K562 (cell line): ENCODE data around the gene UBE2J2. TPM values are rescaled to one million over a fixed set of nuclear protein-coding genes. Genes with fewer than 3 reads are reported as not detected.

Source experiments
- COPS2 ChIP-seq: fragments of 450-650 bp; conservative IDR thresholded peaks from 2 replicates; pipeline ENCODE4 v1.6.1; 2016; ENCODE audit warnings: mild to moderate bottlenecking, moderate library complexity
- CTBP1 ChIP-seq: fragments of 450-650 bp; IDR thresholded peaks from 2 replicates; pipeline ENCODE4 v1.6.1; 2016; ENCODE audit warnings: borderline replicate concordance
- HDGF ChIP-seq: fragments of 450-650 bp; IDR thresholded peaks from 2 replicates; pipeline ENCODE4 v1.6.1; 2016
- HINFP ChIP-seq: fragments of 450-650 bp; conservative IDR thresholded peaks from 2 replicates; pipeline ENCODE4 v1.6.1; 2016; ENCODE audit warnings: missing genetic modification characterization, low read depth, mild to moderate bottlenecking, control low read depth, missing compliant biosample characterization
- JUNB ChIP-seq: fragments of 450-650 bp; formaldehyde crosslinking; conservative IDR thresholded peaks from 2 replicates; pipeline ENCODE4 v1.4.0; 2020; ENCODE audit warnings: mild to moderate bottlenecking
- PURB ChIP-seq: sonication (generic); formaldehyde crosslinking; IDR thresholded peaks from 2 replicates; pipeline ENCODE4 v1.9.0; 2021; ENCODE audit warnings: low read depth, mild to moderate bottlenecking, missing genetic modification reagents
- REST ChIP-seq, 2 experiments: fragments of 450-650 bp; formaldehyde crosslinking in 1 of 2; IDR thresholded peaks; 2 replicates each; pipeline versions ENCODE4 v1.4.0 to v1.6.1; 2014 to 2020; ENCODE audit warnings: mild to moderate bottlenecking in 2 of 2, borderline replicate concordance in 1 of 2, low read depth in 1 of 2
- SAP30 ChIP-seq: fragments of 200-600 bp; sonication (generic); IDR thresholded peaks from 2 replicates; pipeline ENCODE4 v1.6.1; 2012; ENCODE audit warnings: borderline replicate concordance, low read depth, mild to moderate bottlenecking, moderate library complexity, low read length, control low read depth, inconsistent platforms; ENCODE audit not compliant: insufficient read depth, poor library complexity, severe bottlenecking
- SMAD3 ChIP-seq: fragments of 450-650 bp; formaldehyde crosslinking; conservative IDR thresholded peaks from 2 replicates; pipeline ENCODE4 v1.4.0; 2020; ENCODE audit warnings: mild to moderate bottlenecking
- SMARCA5 ChIP-seq: fragments of 450-650 bp; IDR thresholded peaks from 2 replicates; pipeline ENCODE4 v1.6.1; 2016
- ZKSCAN1 ChIP-seq: fragments of 150-350 bp; IDR thresholded peaks from 2 replicates; pipeline ENCODE4 v1.6.1; 2016; ENCODE audit warnings: low read depth, low read length
- ZNF212 ChIP-seq: fragments of 450-650 bp; formaldehyde crosslinking; IDR thresholded peaks from 2 replicates; pipeline ENCODE4 v1.4.0; 2020; ENCODE audit warnings: mild to moderate bottlenecking
- ZNF609 ChIP-seq: sonication (generic); formaldehyde crosslinking; IDR thresholded peaks from 2 replicates; pipeline ENCODE4 v1.8.1; 2023; ENCODE audit warnings: missing genetic modification reagents, mild to moderate bottlenecking, borderline replicate concordance
- polyA plus RNA-seq, 8 experiments: library from polyadenylated mRNA; depleted of rRNA in 4 of 8; stranded (reverse) in 5 of 8; unstranded in 3 of 8; fragments of >200 nt; fragmentation: Nextera tagmentation in 2 of 8; fragmentation: Illumina TruSeq in 1 of 8; extraction: Ambion mirVana in 2 of 8; extraction: Trizol in 1 of 8; gene quantifications; 2 replicates each; pipeline versions ENCODE4 v1.2.1 to v1.2.3, GENCODE V29; 2011 to 2014; ENCODE audit warnings: inconsistent platforms in 1 of 8, missing spikeins in 1 of 8
- total RNA-seq, 7 experiments: library from RNA; depleted of rRNA in 6 of 7; stranded (reverse); fragments of >200 nt in 6 of 7; fragmentation: Illumina TruSeq in 2 of 7; extraction: Trizol in 2 of 7; gene quantifications; 2 replicates each; pipeline versions ENCODE4 v1.2.1 to v1.2.3, GENCODE V29; 2011 to 2021; ENCODE audit warnings: low replicate concordance in 1 of 7

The UBE2J2 gene
- total and polyA plus RNA-seq, 9 of the 15 experiments (the other 6 are each of a cell fraction or from before 2014, with no cell fraction given): 0.93 to 112 (median 75.5) TPM

- TF ChIP-seq ZNF609 (CRISPR knock-in tag) (no peak), PURB (CRISPR knock-in tag) (no peak), SMARCA5 (no peak), SAP30 (peak; percentile 24), JUNB (CRISPR knock-in tag) (no peak), HDGF (0 out of 2 replicates have a peak, but pooled peaks have one; percentile 46), CTBP1 (no peak; the same call in 1 of the 2 replicates), ZNF212 (CRISPR knock-in tag) (no peak), ZKSCAN1 (no peak), REST (IDR thresholded peaks at IDR 0.05; ENCODE audit: borderline replicate concordance) (no peak), REST (CRISPR knock-in tag; IDR thresholded peaks at IDR 0.05; ENCODE audit: low read depth) (no peak), SMAD3 (CRISPR knock-in tag) (no peak), HINFP (tag) (no peak), COPS2 (no peak)
- TF ChIP-seq, all 486 proteins: peak for 17
Measured at GRCh38 chr1:1274299-1274930, 761 bp upstream of the UBE2J2 start (continued).
